WTC11 (cell line): Measurements from ENCODE around the gene LY6G6C. TPM values are rescaled to one million over a fixed set of nuclear protein-coding genes. Genes with fewer than 3 reads are reported as not detected.

Source experiments
- ATAC-seq: fragments of 200-7000 bp; cut with Tn5 transposase; 2 replicates; pipeline ENCODE4 v1.10.0; 2021; ENCODE audit warnings: mild to moderate bottlenecking, moderate library complexity
- CTCF ChIA-PET: fragments of 300-600 bp; sonication (Branson Sonifier 250); formaldehyde crosslinking; loops from one replicate; lab custom pipeline; 2021; ENCODE audit warnings: antibody characterized with exemption; lab: Charles Lee
- POLR2A ChIA-PET: fragments of 350-600 bp; sonication (Branson Sonifier 250); formaldehyde crosslinking; loops from one replicate; lab custom pipeline; 2021; ENCODE audit warnings: antibody characterized with exemption; lab: Charles Lee
- DNase-seq: peaks from one replicate; pipeline ENCODE4 v3.0.0; 2021; ENCODE audit warnings: low spot score
- H3K27ac Mint-ChIP-seq: 2 replicates; pipeline ENCODE4 v1.8.0; 2021; ENCODE audit warnings: mixed read lengths
- H3K27me3 Mint-ChIP-seq: 2 replicates; pipeline ENCODE4 v1.8.0; 2021; ENCODE audit warnings: low read depth, mild to moderate bottlenecking, moderate library complexity, mixed read lengths
- H3K36me3 Mint-ChIP-seq: 2 replicates; pipeline ENCODE4 v1.8.0; 2021; ENCODE audit warnings: mixed read lengths
- H3K4me1 Mint-ChIP-seq: 2 replicates; pipeline ENCODE4 v1.8.0; 2022; ENCODE audit warnings: mixed read lengths
- H3K4me3 Mint-ChIP-seq: 2 replicates; pipeline ENCODE4 v1.8.0; 2021; ENCODE audit warnings: mild to moderate bottlenecking, moderate library complexity, mixed read lengths
- H3K9me3 Mint-ChIP-seq: 2 replicates; pipeline ENCODE4 v1.8.0; 2021; ENCODE audit warnings: mixed read lengths
- ATF1 ChIP-seq: sonication (generic); formaldehyde crosslinking; IDR thresholded peaks from 2 replicates; pipeline ENCODE4 v1.8.1; 2023; ENCODE audit warnings: mild to moderate bottlenecking, moderate library complexity, missing genetic modification reagents
- ATF3 ChIP-seq: sonication (generic); formaldehyde crosslinking; conservative IDR thresholded peaks from 2 replicates; pipeline ENCODE4 v1.8.1; 2022; ENCODE audit warnings: mild to moderate bottlenecking, missing genetic modification reagents
- EMX1 ChIP-seq: fragments of 250-450 bp; sonication (Bioruptor Pico); IDR thresholded peaks from 2 replicates; pipeline ENCODE4 v1.8.0; 2021; ENCODE audit warnings: mild to moderate bottlenecking
- ESRRA ChIP-seq: sonication (generic); formaldehyde crosslinking; IDR thresholded peaks from 2 replicates; pipeline ENCODE4 v1.8.1; 2022; ENCODE audit warnings: mild to moderate bottlenecking, missing genetic modification reagents, borderline replicate concordance
- GTF2I ChIP-seq: fragments of 250-450 bp; sonication (Bioruptor Pico); conservative IDR thresholded peaks from 2 replicates; pipeline ENCODE4 v1.4.0; 2021; ENCODE audit warnings: mild to moderate bottlenecking
- KAT7 ChIP-seq: sonication (generic); formaldehyde crosslinking; IDR thresholded peaks from 2 replicates; pipeline ENCODE4 v1.8.1; 2023; ENCODE audit warnings: missing genetic modification reagents, mild to moderate bottlenecking, borderline replicate concordance
- MXD4 ChIP-seq: fragments of 250-450 bp; sonication (Bioruptor Pico); IDR thresholded peaks from 2 replicates; pipeline ENCODE4 v1.8.0; 2021; ENCODE audit warnings: mild to moderate bottlenecking, moderate library complexity, borderline replicate concordance
- PRRX2 ChIP-seq: fragments of 250-450 bp; sonication (Bioruptor Pico); IDR thresholded peaks from 2 replicates; pipeline ENCODE4 v1.8.0; 2021; ENCODE audit warnings: mild to moderate bottlenecking
- RELA ChIP-seq: sonication (generic); formaldehyde crosslinking; IDR thresholded peaks from 2 replicates; pipeline ENCODE4 v1.8.1; 2022; ENCODE audit warnings: missing genetic modification reagents, mild to moderate bottlenecking, borderline replicate concordance
- SP1 ChIP-seq: sonication (generic); formaldehyde crosslinking; conservative IDR thresholded peaks from 2 replicates; pipeline ENCODE4 v1.8.1; 2022; ENCODE audit warnings: missing genetic modification reagents
- STAT6 ChIP-seq: sonication (generic); formaldehyde crosslinking; conservative IDR thresholded peaks from 2 replicates; pipeline ENCODE4 v1.8.1; 2023; ENCODE audit warnings: mild to moderate bottlenecking, low read depth, missing genetic modification reagents, moderate library complexity
- TCF7 ChIP-seq: sonication (generic); formaldehyde crosslinking; IDR thresholded peaks from 2 replicates; pipeline ENCODE4 v1.8.0; 2022; ENCODE audit warnings: mild to moderate bottlenecking, low read depth, missing genetic modification reagents, moderate library complexity
- TEAD4 ChIP-seq: sonication (generic); formaldehyde crosslinking; IDR thresholded peaks from 2 replicates; pipeline ENCODE4 v1.8.0; 2022; ENCODE audit warnings: mild to moderate bottlenecking, missing genetic modification reagents
- ZNF121 ChIP-seq: sonication (generic); formaldehyde crosslinking; IDR thresholded peaks from 2 replicates; pipeline ENCODE4 v1.8.0; 2023; ENCODE audit warnings: missing genetic modification reagents
- ZNF317 ChIP-seq: sonication (generic); formaldehyde crosslinking; IDR thresholded peaks from 2 replicates; pipeline ENCODE4 v1.8.1; 2023; ENCODE audit warnings: low read depth, mild to moderate bottlenecking, moderate library complexity, missing genetic modification reagents, borderline replicate concordance
- ZNF425 ChIP-seq: fragments of 250-450 bp; sonication (Bioruptor Pico); conservative IDR thresholded peaks from 2 replicates; pipeline ENCODE4 v1.9.0; 2021; ENCODE audit warnings: mild to moderate bottlenecking
- total RNA-seq: library from RNA; stranded (reverse); gene quantifications from 3 replicates; pipeline ENCODE4 v1.2.3, GENCODE V29; 2021
- TF ChIP-seq, protein P1 (sequence below): sonication (generic); formaldehyde crosslinking; IDR thresholded peaks from 2 replicates; pipeline ENCODE4 v1.8.1; 2023; ENCODE audit warnings: mild to moderate bottlenecking, missing genetic modification reagents
- TF ChIP-seq, protein P2 (sequence below): sonication (generic); formaldehyde crosslinking; IDR thresholded peaks from 2 replicates; pipeline ENCODE4 v1.8.1; 2023; ENCODE audit warnings: mild to moderate bottlenecking, missing genetic modification reagents, borderline replicate concordance

The LY6G6C gene
- total RNA-seq, 1 experiment from 2014 or later, result 0.35 TPM

DNA sequence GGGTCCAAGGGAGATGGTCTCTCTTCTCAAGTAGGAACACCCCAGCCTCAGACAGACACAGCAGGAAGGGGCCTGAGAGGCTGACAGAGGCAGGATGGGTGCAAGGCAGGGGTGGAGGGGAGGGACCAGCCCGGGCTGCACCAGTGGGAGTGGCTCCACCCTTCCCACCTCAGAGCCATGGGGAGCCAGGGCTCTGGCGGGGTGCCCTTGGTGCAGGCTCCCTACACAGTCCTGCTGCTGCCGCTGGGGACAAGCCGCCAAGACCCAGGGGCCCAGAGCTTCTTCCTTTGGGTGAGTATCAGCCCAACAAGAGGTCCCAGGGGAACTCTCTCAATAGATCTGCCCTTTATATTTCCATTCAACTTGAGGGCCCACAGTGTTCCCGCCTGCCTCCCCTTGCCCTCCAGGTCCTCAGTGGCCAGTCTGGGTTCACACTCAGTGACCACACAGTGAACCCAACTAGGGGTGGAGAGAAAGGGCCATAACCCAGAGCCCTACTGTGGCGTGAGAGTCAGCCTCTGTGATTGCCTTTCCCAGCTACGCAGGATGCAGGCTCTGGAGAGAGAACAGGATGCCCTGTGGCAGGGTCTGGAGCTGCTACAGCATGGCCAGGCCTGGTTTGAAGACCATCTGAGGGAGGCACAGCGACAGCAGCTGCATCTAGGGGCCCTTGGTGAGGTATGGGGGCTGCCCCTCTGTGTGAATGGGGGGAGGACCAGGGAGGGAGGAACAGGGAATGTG lies 41.5 kb upstream of the LY6G6C start:
- DNase-seq, result no peak
- H3K9me3 Mint-ChIP-seq, result no peaks in the 10 kb centered on the region
- no peak overlapping the region for H3K4me3 Mint-ChIP-seq
- peaks cover 23% of the 10 kb centered on the region for H3K4me1 Mint-ChIP-seq
- H3K36me3 Mint-ChIP-seq, result peaks cover 24% of the 10 kb centered on the region
- no peak for TF ChIP-seq RELA
- TF ChIP-seq TEAD4 (CRISPR knock-in tag), result 0 out of 2 replicates have a peak, but pooled peaks have one; percentile 22
- 0 out of 2 replicates have a peak, but pooled peaks have one; percentile 21 for TF ChIP-seq ATF3 (CRISPR knock-in tag)
- H3K27ac Mint-ChIP-seq, result 0 out of 2 replicates have a peak overlapping the region, but pooled peaks have one; percentile 7
- no peak for ATAC-seq
- H3K27me3 Mint-ChIP-seq, result no peaks in the 10 kb centered on the region; the same call in 1 of the 2 replicates
- ChIA-PET CTCF (interaction anchor here (0.5 to 1.3 kb wide), 4 partner anchors 10 to 74 kb away, joined by 3 to 6 read pairs (median 4); no protein-coding TSS in a partner anchor), POLR2A (interaction anchor here (0.8 kb wide), 1 partner anchor 10 kb away, joined by 3 read pairs; no protein-coding TSS in a partner anchor)

- Mint-ChIP-seq H3K4me1 (peaks cover 23% of the 10 kb centered on the region), H3K9me3 (no peaks in the 10 kb centered on the region), H3K27ac (peak within 1 kb of the TSS; percentile 7; the same call in 1 of the 2 replicates), H3K27me3 (no peaks in the 10 kb centered on the region), H3K36me3 (peaks cover 25% of the 10 kb centered on the region), H3K4me3 (no peak within 1 kb of the TSS)
- DNase-seq, result no peak
- no peak for ATAC-seq
- ChIA-PET POLR2A (interaction anchor here (0.6 kb wide), 1 partner anchor 62 kb away, joined by 5 read pairs; no protein-coding TSS in a partner anchor), CTCF (interaction anchor here (0.5 to 1.8 kb wide), 2 partner anchors 8 to 13 kb away, joined by 3 to 8 read pairs; no protein-coding TSS in a partner anchor)
- no peak for TF ChIP-seq ZNF425 (CRISPR knock-in tag)
- TF ChIP-seq ATF1 (CRISPR knock-in tag), result no peak
- TF ChIP-seq ESRRA (CRISPR knock-in tag), result no peak
- TF ChIP-seq ZNF317 (CRISPR knock-in tag), result no peak
- TF ChIP-seq PRRX2 (CRISPR knock-in tag), result no peak
- no peak for TF ChIP-seq MXD4 (CRISPR knock-in tag)
Measured at GRCh38 chr6:31762356-31762755, 40.8 kb upstream of the LY6G6C start, which contains the start of gene SAPCD1. Gene SAPCD1 (plus strand): TSS chr6:31762656. CDS start chr6:31763055, 399 bp downstream.

GRCh38 chr6:31761343-31761742 lies 39.8 kb upstream of the LY6G6C start:
- POLR2A ChIA-PET, result no interaction called here
- Mint-ChIP-seq H3K9me3 (no peaks in the 10 kb centered on the region), H3K27ac (no peak overlapping the region), H3K4me3 (no peak overlapping the region), H3K27me3 (no peaks in the 10 kb centered on the region), H3K36me3 (peaks cover 25% of the 10 kb centered on the region), H3K4me1 (peaks cover 19% of the 10 kb centered on the region)
- DNase-seq, result no peak
- ATAC-seq, result no peak
- CTCF ChIA-PET, result interaction anchor here (1.8 kb wide), 1 partner anchor 9 kb away, joined by 8 read pairs; no protein-coding TSS in a partner anchor
- no peak for TF ChIP-seq SP1 (CRISPR knock-in tag)
- no peak for TF ChIP-seq KAT7 (CRISPR knock-in tag)
- no peak for TF ChIP-seq GTF2I (CRISPR knock-in tag)
- TF ChIP-seq, protein P1, sequence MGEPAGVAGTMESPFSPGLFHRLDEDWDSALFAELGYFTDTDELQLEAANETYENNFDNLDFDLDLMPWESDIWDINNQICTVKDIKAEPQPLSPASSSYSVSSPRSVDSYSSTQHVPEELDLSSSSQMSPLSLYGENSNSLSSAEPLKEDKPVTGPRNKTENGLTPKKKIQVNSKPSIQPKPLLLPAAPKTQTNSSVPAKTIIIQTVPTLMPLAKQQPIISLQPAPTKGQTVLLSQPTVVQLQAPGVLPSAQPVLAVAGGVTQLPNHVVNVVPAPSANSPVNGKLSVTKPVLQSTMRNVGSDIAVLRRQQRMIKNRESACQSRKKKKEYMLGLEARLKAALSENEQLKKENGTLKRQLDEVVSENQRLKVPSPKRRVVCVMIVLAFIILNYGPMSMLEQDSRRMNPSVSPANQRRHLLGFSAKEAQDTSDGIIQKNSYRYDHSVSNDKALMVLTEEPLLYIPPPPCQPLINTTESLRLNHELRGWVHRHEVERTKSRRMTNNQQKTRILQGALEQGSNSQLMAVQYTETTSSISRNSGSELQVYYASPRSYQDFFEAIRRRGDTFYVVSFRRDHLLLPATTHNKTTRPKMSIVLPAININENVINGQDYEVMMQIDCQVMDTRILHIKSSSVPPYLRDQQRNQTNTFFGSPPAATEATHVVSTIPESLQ (CRISPR knock-in tag), result no peak
- TF ChIP-seq ZNF121, result no peak
- TF ChIP-seq, protein P2, sequence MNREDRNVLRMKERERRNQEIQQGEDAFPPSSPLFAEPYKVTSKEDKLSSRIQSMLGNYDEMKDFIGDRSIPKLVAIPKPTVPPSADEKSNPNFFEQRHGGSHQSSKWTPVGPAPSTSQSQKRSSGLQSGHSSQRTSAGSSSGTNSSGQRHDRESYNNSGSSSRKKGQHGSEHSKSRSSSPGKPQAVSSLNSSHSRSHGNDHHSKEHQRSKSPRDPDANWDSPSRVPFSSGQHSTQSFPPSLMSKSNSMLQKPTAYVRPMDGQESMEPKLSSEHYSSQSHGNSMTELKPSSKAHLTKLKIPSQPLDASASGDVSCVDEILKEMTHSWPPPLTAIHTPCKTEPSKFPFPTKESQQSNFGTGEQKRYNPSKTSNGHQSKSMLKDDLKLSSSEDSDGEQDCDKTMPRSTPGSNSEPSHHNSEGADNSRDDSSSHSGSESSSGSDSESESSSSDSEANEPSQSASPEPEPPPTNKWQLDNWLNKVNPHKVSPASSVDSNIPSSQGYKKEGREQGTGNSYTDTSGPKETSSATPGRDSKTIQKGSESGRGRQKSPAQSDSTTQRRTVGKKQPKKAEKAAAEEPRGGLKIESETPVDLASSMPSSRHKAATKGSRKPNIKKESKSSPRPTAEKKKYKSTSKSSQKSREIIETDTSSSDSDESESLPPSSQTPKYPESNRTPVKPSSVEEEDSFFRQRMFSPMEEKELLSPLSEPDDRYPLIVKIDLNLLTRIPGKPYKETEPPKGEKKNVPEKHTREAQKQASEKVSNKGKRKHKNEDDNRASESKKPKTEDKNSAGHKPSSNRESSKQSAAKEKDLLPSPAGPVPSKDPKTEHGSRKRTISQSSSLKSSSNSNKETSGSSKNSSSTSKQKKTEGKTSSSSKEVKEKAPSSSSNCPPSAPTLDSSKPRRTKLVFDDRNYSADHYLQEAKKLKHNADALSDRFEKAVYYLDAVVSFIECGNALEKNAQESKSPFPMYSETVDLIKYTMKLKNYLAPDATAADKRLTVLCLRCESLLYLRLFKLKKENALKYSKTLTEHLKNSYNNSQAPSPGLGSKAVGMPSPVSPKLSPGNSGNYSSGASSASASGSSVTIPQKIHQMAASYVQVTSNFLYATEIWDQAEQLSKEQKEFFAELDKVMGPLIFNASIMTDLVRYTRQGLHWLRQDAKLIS (CRISPR knock-in tag), result no peak
- TF ChIP-seq EMX1, result no peak
- no peak for TF ChIP-seq TCF7 (CRISPR knock-in tag)
- TF ChIP-seq STAT6, result no peak
